Measurements from ENCODE around the gene GRIN3B.

DNA sequence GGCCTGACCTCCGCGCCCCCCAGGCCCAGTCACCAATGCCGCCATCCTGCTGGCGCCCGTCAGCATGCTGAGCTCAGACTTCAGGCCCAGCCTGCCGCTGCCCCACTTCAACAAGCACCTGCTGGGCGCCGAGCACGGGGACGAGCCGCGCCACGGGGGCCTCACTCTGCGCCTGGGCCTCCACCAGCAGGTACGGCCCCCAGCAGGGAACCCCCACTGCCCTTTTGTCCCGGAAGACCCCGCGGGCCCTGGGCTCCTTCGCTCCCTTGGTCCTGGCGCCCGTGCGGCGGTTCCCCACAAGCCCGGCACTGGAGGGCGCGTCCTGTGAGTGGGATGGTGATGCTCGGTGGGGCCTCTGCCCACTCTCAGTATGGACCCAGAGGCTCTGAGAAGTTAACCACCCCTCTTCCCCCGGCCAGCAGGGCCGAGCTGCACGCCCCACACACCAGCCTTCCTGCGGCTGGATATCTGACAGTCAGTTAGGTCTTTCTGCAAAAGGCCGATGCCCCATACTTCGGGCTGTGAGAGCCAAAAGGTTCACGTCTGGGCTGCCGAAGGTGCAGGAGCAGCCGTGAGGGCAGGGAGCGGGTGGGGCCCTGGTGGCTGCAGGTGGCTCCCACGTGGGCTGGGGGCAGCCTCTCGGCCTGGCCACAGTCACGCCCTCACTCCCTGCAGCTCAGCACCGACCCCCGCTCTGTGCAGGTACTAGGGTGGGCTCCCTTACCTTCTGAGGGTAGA is 8.1 kb upstream of the GRIN3B start:
- TF ChIP-seq, protein P1, sequence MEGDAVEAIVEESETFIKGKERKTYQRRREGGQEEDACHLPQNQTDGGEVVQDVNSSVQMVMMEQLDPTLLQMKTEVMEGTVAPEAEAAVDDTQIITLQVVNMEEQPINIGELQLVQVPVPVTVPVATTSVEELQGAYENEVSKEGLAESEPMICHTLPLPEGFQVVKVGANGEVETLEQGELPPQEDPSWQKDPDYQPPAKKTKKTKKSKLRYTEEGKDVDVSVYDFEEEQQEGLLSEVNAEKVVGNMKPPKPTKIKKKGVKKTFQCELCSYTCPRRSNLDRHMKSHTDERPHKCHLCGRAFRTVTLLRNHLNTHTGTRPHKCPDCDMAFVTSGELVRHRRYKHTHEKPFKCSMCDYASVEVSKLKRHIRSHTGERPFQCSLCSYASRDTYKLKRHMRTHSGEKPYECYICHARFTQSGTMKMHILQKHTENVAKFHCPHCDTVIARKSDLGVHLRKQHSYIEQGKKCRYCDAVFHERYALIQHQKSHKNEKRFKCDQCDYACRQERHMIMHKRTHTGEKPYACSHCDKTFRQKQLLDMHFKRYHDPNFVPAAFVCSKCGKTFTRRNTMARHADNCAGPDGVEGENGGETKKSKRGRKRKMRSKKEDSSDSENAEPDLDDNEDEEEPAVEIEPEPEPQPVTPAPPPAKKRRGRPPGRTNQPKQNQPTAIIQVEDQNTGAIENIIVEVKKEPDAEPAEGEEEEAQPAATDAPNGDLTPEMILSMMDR (IDR thresholded peaks at IDR 0.05), result no peak
- no peak for TF ChIP-seq EZH2 (IDR thresholded peaks at IDR 0.05; ENCODE audit: borderline replicate concordance, insufficient read depth, low read depth, low read length, poor library complexity, severe bottlenecking)

Data from B cell (primary cell).